H1 (cell line): Measurements from ENCODE around the gene TUBB4B.

Experiments
- CBX5 ChIP-seq: fragments of 300-800, 300-1000 bp; sonication (generic); IDR thresholded peaks from 2 replicates; pipeline ENCODE4 v1.7.1; 2016; ENCODE audit warnings: antibody characterized with exemption, low read length, low read depth
- CTCF ChIP-seq, 3 experiments: IDR thresholded peaks; 1 replicate in 2 of 3; 2 replicates in 1 of 3; pipeline versions ENCODE4 v1.5.1 to v1.6.1; 2011; ENCODE audit warnings: low read length in 3 of 3, mild to moderate bottlenecking in 3 of 3, inconsistent platforms in 2 of 3, low read depth in 1 of 3, moderate library complexity in 1 of 3; ENCODE audit not compliant: insufficient read depth in 1 of 3; ENCODE audit errors: control extremely low read depth in 1 of 3
- JUND ChIP-seq: IDR thresholded peaks from 2 replicates; pipeline ENCODE4 v1.6.1; 2011; ENCODE audit warnings: mild to moderate bottlenecking, improper control_type of control experiment, low read length
- POLR2A ChIP-seq, 2 experiments: IDR thresholded peaks; 1 replicate in 1 of 2; 2 replicates in 1 of 2; pipeline ENCODE4 v1.6.1; 2011; ENCODE audit warnings: low read depth in 2 of 2, low read length in 2 of 2, mild to moderate bottlenecking in 2 of 2; ENCODE audit errors: control extremely low read depth in 1 of 2
- RFX5 ChIP-seq: IDR thresholded peaks from 2 replicates; pipeline ENCODE4 v1.6.1; 2011; ENCODE audit warnings: low read depth, low read length, improper control_type of control experiment, borderline replicate concordance
- RXRA ChIP-seq: IDR thresholded peaks from 2 replicates; pipeline ENCODE4 v1.6.1; 2011; ENCODE audit warnings: low read depth, mild to moderate bottlenecking, low read length, moderate library complexity; ENCODE audit not compliant: insufficient read depth
- SIN3A ChIP-seq, 2 experiments: IDR thresholded peaks in 1 of 2; conservative IDR thresholded peaks in 1 of 2; 2 replicates each; pipeline ENCODE4 v1.6.1; 2011 to 2012; ENCODE audit warnings: low read length in 2 of 2, improper control_type of control experiment in 1 of 2, low read depth in 1 of 2, mild to moderate bottlenecking in 1 of 2
- USF2 ChIP-seq: IDR thresholded peaks from 2 replicates; pipeline ENCODE4 v1.6.1; 2011; ENCODE audit warnings: low read length, improper control_type of control experiment

DNA sequence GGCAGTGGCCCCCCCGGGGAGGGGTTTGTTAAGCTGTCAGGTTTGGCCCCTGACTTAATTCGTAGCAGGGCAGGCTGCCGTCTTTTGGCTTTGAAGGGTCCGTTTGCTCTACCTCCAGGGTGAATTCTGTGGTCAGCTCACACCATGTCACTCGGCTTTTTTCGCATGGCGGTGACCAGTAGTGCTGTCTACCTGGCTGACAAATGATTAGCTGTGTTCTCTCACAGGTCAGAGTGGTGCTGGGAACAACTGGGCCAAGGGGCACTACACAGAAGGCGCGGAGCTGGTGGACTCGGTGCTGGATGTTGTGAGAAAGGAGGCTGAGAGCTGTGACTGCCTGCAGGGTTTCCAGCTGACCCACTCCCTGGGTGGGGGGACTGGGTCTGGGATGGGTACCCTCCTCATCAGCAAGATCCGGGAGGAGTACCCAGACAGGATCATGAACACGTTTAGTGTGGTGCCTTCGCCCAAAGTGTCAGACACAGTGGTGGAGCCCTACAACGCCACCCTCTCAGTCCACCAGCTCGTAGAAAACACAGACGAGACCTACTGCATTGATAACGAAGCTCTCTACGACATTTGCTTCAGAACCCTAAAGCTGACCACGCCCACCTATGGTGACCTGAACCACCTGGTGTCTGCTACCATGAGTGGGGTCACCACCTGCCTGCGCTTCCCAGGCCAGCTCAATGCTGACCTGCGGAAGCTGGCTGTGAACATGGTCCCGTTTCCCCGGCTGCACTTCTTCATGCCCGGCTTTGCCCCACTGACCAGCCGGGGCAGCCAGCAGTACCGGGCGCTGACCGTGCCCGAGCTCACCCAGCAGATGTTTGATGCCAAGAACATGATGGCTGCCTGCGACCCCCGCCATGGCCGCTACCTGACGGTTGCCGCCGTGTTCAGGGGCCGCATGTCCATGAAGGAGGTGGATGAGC lies 1.4 kb downstream of the TUBB4B start:
- no peak for TF ChIP-seq CTCF (IDR thresholded peaks at IDR 0.05; ENCODE audit: control extremely low read depth in 1 of 3, insufficient read depth in 1 of 3, low read depth in 1 of 3, low read length in 3 of 3)
- no peak for TF ChIP-seq JUND
- no peak for TF ChIP-seq POLR2A (IDR thresholded peaks at IDR 0.05; ENCODE audit: control extremely low read depth in 1 of 2, low read depth in 2 of 2, low read length in 2 of 2)
- no peak for TF ChIP-seq RXRA
- TF ChIP-seq USF2: no peak
- TF ChIP-seq CBX5: no peak
- no peak for TF ChIP-seq RFX5
- TF ChIP-seq SIN3A (conservative IDR thresholded peaks at IDR 0.05 in 1 of 2, IDR thresholded peaks at IDR 0.05 in 1 of 2; ENCODE audit: low read depth in 1 of 2, low read length in 2 of 2): no peak
